Body of pancreas (tissue), 4 donors: ENCODE data around the gene ELSPBP1. TPM values are rescaled to one million over a fixed set of nuclear protein-coding genes. Genes with fewer than 3 reads are reported as not detected.

Experiments used
- ATAC-seq: fragments of 150-250 bp; one replicate; pipeline ENCODE4 v1.9.1; 2016
- DNase-seq, 4 donors: peaks; one replicate each; pipeline ENCODE4 v3.0.0-alpha.2; 2019
- H3K27ac ChIP-seq, 4 donors: fragments of 200-600 bp; sonication (generic); 1 replicate in 3 of 4; 2 replicates in 1 of 4; pipeline versions ENCODE4 v1.5.1 to v1.6.1; 2016 to 2019; ENCODE audit warnings: mild to moderate bottlenecking in 1 of 4, mixed read lengths in 1 of 4, moderate library complexity in 1 of 4
- H3K27me3 ChIP-seq, 2 donors: fragments of 200-600 bp; sonication (generic); one replicate each; pipeline ENCODE4 v1.6.0; 2016; ENCODE audit warnings: mild to moderate bottlenecking in 1 of 2
- H3K36me3 ChIP-seq, 2 donors: fragments of 200-600 bp; sonication (generic); replicated peaks in 1 of 2; 2 replicates each; pipeline ENCODE4 v1.5.1; 2016; ENCODE audit warnings: low read depth in 2 of 2; ENCODE audit not compliant: insufficient read depth in 1 of 2
- H3K4me1 ChIP-seq: fragments of 200-600 bp; sonication (generic); one replicate; pipeline ENCODE4 v1.6.0; 2016
- H3K4me3 ChIP-seq, 2 donors: fragments of 200-600 bp; sonication (generic); 1 replicate in 1 of 2; 2 replicates in 1 of 2; pipeline ENCODE4 v1.5.1; 2016 to 2019
- H3K9me3 ChIP-seq, 3 donors: fragments of 200-600 bp; sonication (generic); 1 replicate in 2 of 3; 2 replicates in 1 of 3; pipeline ENCODE4 v1.5.1; 2016
- CTCF ChIP-seq, 7 experiments: fragments of 450-650 bp in 4 of 7; fragments of 200-600 bp in 3 of 7; sonication (generic) in 3 of 7; IDR thresholded peaks; one replicate each; pipeline ENCODE4 v1.5.1; 2016 to 2019; ENCODE audit warnings: antibody characterized with exemption in 7 of 7
- POLR2A ChIP-seq, 3 donors: fragments of 450-650 bp; IDR thresholded peaks; one replicate each; pipeline ENCODE4 v1.6.1; 2016; ENCODE audit warnings: antibody characterized with exemption in 3 of 3, mild to moderate bottlenecking in 2 of 3
- WGBS, 2 donors: methylation state at CpG; one replicate each; pipeline ENCODE4 v1.1.5; 2017; 5-methylcytosine and 5-hydroxymethylcytosine counted together
- intact Hi-C: fragments of 100-400 bp; cut with DNase I; formaldehyde crosslinking; loops from one replicate; pipeline ENCODE4 v1.15.1; 2023
- total RNA-seq, 2 donors: library from RNA; depleted of rRNA; stranded (reverse); fragments of >200 nt; gene quantifications; one replicate each; pipeline ENCODE4 v1.1.0, GENCODE V29; 2016

The ELSPBP1 gene
- total RNA-seq, 2 donors from 2014 or later, result not detected

GRCh38 chr19:47991191-47991808 lies 3.1 kb upstream of the ELSPBP1 start:
- Histone ChIP-seq H3K27me3 (no peaks in the 10 kb centered on the region), H3K4me1 (no peaks in the 10 kb centered on the region), H3K27ac (no peak overlapping the region), H3K4me3 (no peak overlapping the region), H3K36me3 (no peaks in the 10 kb centered on the region), H3K9me3 (no peaks in the 10 kb centered on the region)
- DNase-seq, result no peak
- WGBS, 2 donors, result 34 to 47% methylated on average over 9 to 10 of the region's 10 CpGs
- ATAC-seq, result no peak
- TF ChIP-seq POLR2A (IDR thresholded peaks at IDR 0.05), result no peak
- no peak for TF ChIP-seq CTCF (IDR thresholded peaks at IDR 0.05)
- intact Hi-C loops, result no loop called here

- WGBS, 2 donors, result 46 to 51% methylated on average over 2 of the region's 2 CpGs
- H3K27me3 ChIP-seq, result no peaks in the 10 kb centered on the region
Measured at GRCh38 chr19:47992070-47992469, 2.4 kb upstream of the ELSPBP1 start, which contains the start of gene BSPH1. TSS of gene BSPH1 (minus strand) at chr19:47992170. CDS start at chr19:47992081, 89 bp downstream.

GRCh38 chr19:47996230-47996727 lies 1.8 kb downstream of the ELSPBP1 start:
- no peaks in the 10 kb centered on the region for H3K4me1 ChIP-seq
- intact Hi-C loops, result no loop called here
- no peak overlapping the region for H3K27ac ChIP-seq
- no peaks in the 10 kb centered on the region for H3K36me3 ChIP-seq
- ATAC-seq, result no peak
- H3K27me3 ChIP-seq, result no peaks in the 10 kb centered on the region
- no peak for TF ChIP-seq POLR2A (IDR thresholded peaks at IDR 0.05)
- no peak for TF ChIP-seq CTCF (IDR thresholded peaks at IDR 0.05)
- no peak for DNase-seq
- H3K9me3 ChIP-seq, result no peaks in the 10 kb centered on the region
- WGBS, 2 donors, result 24 to 28% methylated on average over 1 of the region's 1 CpG
- H3K4me3 ChIP-seq, result no peak overlapping the region

More at GRCh38 chr19:47992070-47992469, 2.4 kb upstream of the ELSPBP1 start, which contains the start of gene BSPH1:
- Histone ChIP-seq H3K36me3 (no peaks in the 10 kb centered on the region), H3K27ac (no peak within 1 kb of the TSS), H3K9me3 (no peaks in the 10 kb centered on the region), H3K4me1 (no peaks in the 10 kb centered on the region), H3K4me3 (no peak within 1 kb of the TSS)
- TF ChIP-seq POLR2A (IDR thresholded peaks at IDR 0.05) (no peak), CTCF (IDR thresholded peaks at IDR 0.05) (no peak)
- ATAC-seq, result no peak
- intact Hi-C loops, result no loop called here
- no peak for DNase-seq

- no peak for TF ChIP-seq POLR2A (IDR thresholded peaks at IDR 0.05)
- TF ChIP-seq CTCF (IDR thresholded peaks at IDR 0.05), result no peak
- no peak overlapping the region for H3K4me3 ChIP-seq
- H3K27ac ChIP-seq, result no peak overlapping the region
- H3K9me3 ChIP-seq, result no peaks in the 10 kb centered on the region
- no peaks in the 10 kb centered on the region for H3K4me1 ChIP-seq
- intact Hi-C loops, result no loop called here
- no peaks in the 10 kb centered on the region for H3K36me3 ChIP-seq
- WGBS, 2 donors, result 76 to 85% methylated on average over 6 of the region's 6 CpGs
- DNase-seq (no peak), ATAC-seq (no peak)
- H3K27me3 ChIP-seq, result no peaks in the 10 kb centered on the region
Measured at GRCh38 chr19:47998800-47999199, 4.4 kb downstream of the ELSPBP1 start.

- Histone ChIP-seq H3K27ac (no peak overlapping the region), H3K9me3 (no peaks in the 10 kb centered on the region), H3K4me3 (no peak overlapping the region), H3K27me3 (no peaks in the 10 kb centered on the region), H3K4me1 (no peaks in the 10 kb centered on the region), H3K36me3 (no peaks in the 10 kb centered on the region)
- intact Hi-C loops, result no loop called here
- 60 to 74% methylated on average over 6 of the region's 6 CpGs for WGBS, 2 donors
- ATAC-seq (no peak), DNase-seq (no peak)
- TF ChIP-seq CTCF (IDR thresholded peaks at IDR 0.05), result no peak
- no peak for TF ChIP-seq POLR2A (IDR thresholded peaks at IDR 0.05)
Measured at GRCh38 chr19:48000846-48001245, 6.4 kb downstream of the ELSPBP1 start.
